ENCODE measurements around the gene RASD1.
A peak's percentile ranks its signal among the peaks of the same experiment; 100 is the strongest.
"Not testable (repeated sequence)": the region's sequence is repeated elsewhere in the genome, so short reads cannot be mapped to it uniquely, and the experiment has no call there.

The RASD1 gene

GRCh38 chr17:17468217-17469010, 27.8 kb downstream of the RASD1 start:
- DNase-seq: no peak

GRCh38 chr17:17467720-17468119, 28.5 kb downstream of the RASD1 start:
- no peak for DNase-seq

GRCh38 chr17:17467016-17467415, 29.2 kb downstream of the RASD1 start:
- DNase-seq: no peak

- no peak for DNase-seq
Measured at GRCh38 chr17:17466511-17466910, 29.7 kb downstream of the RASD1 start.

- DNase-seq: not testable (repeated sequence)
Measured at GRCh38 chr17:17465878-17466277, 30.3 kb downstream of the RASD1 start.

- no peak for DNase-seq
Measured at GRCh38 chr17:17463821-17464220, 32.4 kb downstream of the RASD1 start.

GRCh38 chr17:17462048-17462824, 34.0 kb downstream of the RASD1 start:
- DNase-seq: no peak

GRCh38 chr17:17460038-17460437, 36.2 kb downstream of the RASD1 start:
- DNase-seq: no peak

GRCh38 chr17:17457680-17458079, 38.5 kb downstream of the RASD1 start:
- DNase-seq: no peak

GRCh38 chr17:17456251-17456650, 39.9 kb downstream of the RASD1 start:
- DNase-seq: no peak

- DNase-seq: no peak
Measured at GRCh38 chr17:17455173-17455572, 41.0 kb downstream of the RASD1 start.

GRCh38 chr17:17454700-17455099, 41.5 kb downstream of the RASD1 start:
- DNase-seq: peak; percentile 24

- DNase-seq: no peak
Measured at GRCh38 chr17:17454276-17454675, 41.9 kb downstream of the RASD1 start.

- DNase-seq: no peak
Measured at GRCh38 chr17:17453088-17453487, 43.1 kb downstream of the RASD1 start.

GRCh38 chr17:17448723-17449122, 47.5 kb downstream of the RASD1 start:
- no peak for DNase-seq

GRCh38 chr17:17448076-17448475, 48.1 kb downstream of the RASD1 start:
- DNase-seq: no peak

- no peak for DNase-seq
Measured at GRCh38 chr17:17447264-17447663, 48.9 kb downstream of the RASD1 start.

- DNase-seq: no peak
Measured at GRCh38 chr17:17446666-17447155, 49.5 kb downstream of the RASD1 start.

GRCh38 chr17:17445925-17446665, 50.1 kb downstream of the RASD1 start:
- DNase-seq: peak; percentile 62

- DNase-seq: no peak
Measured at GRCh38 chr17:17445296-17445924, 50.8 kb downstream of the RASD1 start.
